HG02981 (cell line): ENCODE data around the gene GJA1.

Experiments used
- ATAC-seq: cut with Tn5 transposase; IDR thresholded peaks from one replicate; pipeline ENCODE4 v1.9.1; 2021; ENCODE audit warnings: mild to moderate bottlenecking, moderate library complexity; ENCODE audit not compliant: unreplicated experiment

Gene GJA1

DNA sequence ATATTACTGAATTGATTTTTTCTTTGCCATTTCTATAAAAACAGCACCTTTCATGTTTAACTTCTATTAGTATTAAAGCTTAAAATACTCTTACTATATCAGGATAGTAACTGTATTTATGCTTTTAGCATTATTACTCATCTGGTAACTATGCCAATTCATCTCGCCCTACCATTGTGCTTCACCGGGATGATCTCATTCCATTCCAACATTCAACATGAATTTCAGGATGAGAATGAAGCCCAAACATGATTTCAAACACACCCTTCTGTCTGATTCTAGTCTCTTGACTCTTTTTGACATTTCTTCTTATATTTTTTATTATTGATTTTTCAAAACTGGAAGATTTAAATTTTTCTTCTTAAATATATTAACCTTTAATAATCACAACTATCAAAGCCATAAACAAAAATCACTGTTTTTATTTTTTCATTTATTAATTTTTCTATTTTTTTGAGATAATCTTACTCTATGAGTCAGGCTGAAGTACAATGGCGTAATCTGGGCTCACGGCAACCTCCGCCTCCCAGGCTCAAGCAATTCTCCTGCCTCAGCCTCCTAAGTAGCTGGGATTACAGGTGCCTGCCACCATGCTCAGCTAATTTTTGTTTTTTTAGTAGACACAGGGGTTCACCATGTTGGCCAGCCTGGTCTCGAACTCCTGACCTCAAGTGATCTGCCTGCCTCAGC is 46.7 kb downstream of the GJA1 start:
- ATAC-seq: no peak

DNA sequence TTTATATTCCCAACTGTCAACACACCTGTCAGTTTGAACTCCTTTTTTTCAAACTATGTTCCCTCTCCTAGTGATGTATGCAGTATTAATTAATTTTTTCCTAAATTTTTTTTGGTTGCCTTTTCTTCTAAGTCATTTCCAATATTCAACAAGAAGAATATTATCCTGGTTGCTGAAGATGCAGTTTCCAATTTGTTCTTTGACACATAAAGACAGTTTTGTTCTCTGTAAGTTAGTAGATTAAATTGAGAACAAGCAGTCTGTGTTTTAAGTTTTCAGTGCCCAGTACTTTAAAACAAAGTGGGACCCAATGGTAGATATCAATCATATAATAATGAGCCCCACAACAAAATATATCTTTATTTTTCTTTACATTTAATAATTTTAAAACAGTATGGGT is 47.3 kb downstream of the GJA1 start:
- ATAC-seq: no peak

DNA sequence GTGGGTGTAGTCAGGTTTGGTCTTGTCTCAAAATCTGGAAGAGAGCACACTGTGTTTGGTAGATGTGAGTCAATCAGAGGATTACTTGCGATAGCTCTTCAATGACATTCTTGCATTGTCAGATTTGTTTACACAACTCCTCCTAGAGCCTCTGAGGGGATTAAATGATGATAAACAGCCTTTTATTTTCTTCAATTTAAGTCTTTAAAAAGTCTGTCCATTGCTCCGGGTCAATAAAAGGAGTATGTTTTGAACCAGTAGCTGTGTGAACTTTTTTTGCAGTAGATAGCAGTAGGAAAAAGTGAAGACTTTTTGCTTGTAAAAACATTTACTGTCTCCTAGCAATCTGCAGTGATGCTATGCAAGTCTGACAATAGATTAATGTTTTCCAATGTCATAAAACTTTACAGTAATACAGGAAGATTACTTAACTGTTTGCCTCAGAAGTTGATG is 49.9 kb downstream of the GJA1 start:
- ATAC-seq: no peak

DNA sequence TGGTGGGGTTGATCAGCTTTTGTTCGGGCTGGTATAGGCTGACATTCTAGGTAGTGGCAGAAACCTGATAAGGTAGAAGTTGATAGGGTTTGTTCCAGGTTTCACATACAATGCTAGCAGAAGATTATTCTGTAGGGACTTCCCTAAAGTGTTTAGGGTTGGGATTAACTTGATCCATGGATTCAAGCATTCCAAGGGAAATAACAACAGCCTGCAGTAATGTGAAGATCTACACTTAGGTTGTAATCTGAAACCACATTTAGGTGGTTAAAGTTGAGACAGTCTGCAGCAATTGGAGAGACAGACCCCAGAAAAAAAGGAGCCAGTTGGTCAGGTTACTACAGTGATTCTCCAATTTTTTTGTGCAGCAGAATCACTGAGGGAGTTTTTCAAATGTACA is 56.1 kb downstream of the GJA1 start:
- no peak for ATAC-seq

DNA sequence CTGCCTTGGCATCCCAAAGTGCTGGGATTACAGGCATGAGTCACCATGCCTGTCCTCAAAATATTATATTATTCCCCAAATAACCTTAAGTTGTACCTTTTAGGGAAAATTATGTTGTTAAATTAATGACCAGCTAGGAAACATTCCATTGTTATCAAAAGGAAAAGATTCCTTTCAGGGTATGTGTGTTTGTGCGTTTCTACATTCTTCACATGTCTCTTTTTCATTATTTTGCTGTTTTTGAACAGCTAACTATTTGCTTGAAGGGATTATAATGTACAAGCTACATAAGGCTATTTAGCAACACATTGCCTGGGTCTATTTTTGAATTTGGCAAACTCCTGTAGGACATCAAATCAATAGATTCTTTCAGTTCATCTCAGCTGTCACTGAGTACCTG is 57.1 kb downstream of the GJA1 start:
- no peak for ATAC-seq

DNA sequence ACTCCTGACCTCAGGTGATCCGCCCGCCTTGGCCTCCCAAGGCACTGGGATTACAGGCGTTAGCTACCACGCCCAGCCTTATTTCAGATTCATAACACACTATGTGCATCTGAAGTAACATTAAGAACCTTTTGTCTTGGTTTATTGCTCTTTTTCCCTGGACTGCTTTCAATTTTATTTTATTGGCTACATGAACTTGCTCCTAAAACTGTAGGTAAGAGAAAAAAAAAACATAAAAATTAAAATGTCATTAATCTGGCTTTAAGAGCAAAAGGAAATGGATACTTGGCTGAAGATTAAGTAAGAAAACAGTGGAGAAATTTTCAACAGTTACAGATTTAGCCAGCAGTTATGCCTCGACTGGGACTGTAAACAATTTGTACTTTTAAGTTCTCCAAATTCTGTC is 62.5 kb downstream of the GJA1 start:
- ATAC-seq: no peak

DNA sequence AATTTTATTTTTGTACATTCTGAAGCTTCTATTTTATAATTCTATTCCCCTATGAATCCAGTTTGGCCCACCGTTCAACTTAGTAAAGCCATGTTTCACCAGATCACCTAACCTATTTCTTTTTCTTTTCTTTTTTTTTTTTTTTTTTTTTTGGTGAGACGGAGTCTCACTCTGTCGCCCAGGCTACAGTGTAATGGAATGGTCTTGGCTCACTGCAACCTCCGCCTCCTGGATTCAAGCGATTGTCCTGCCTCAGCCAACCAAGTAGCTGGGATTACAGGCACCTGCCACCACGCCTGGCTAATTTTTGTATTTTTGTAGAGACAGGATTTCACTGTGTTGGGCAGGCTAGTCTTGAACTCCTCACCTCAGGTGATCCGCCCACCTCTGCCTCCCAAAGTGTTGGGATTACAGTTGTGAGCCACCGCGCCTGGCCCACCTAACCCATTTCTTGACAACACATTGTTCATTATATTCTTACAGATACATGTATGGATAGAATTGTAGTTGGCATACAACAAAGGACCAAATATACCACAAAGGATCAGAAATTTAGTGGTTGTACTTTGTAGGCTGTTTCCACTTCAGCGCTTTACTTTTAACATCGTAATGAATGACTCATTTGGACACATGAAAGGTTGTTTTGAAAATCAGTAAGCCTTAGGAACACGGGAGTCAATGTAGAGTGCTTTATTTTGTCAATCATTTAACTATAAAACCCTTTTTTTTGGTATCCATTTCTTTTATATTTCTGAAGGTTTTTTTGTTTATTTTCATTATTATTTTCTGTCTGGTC is 63.2 kb downstream of the GJA1 start:
- ATAC-seq: no peak
